Mesenteric fat pad (tissue), 1 donor: ENCODE measurements around the gene EPSTI1. TPM values are rescaled to one million over a fixed set of nuclear protein-coding genes. Genes with fewer than 3 reads are reported as not detected.

Experiments used
- DNase-seq: peaks from one replicate; pipeline ENCODE4 v3.0.0-alpha.2; 2020; ENCODE audit warnings: low spot score
- total RNA-seq: library from RNA; stranded (reverse); fragmentation: NEBNext Ultra II Directional; extraction: Animal tissue kit (Norgen Biotek cat#: 25700); gene quantifications from one replicate; pipeline ENCODE4 v1.2.1, GENCODE V29; 2021
- donor health status: DM: yes; HTN: yes; CAD: no.

Gene EPSTI1
- total RNA-seq, 1 donor from 2014 or later, result 18.2 TPM

GRCh38 chr13:42971691-42972347, 20.2 kb downstream of the EPSTI1 start:
- DNase-seq, result no peak

GRCh38 chr13:42970824-42971690, 21.0 kb downstream of the EPSTI1 start:
- no peak for DNase-seq

- no peak for DNase-seq
Measured at GRCh38 chr13:42969565-42970172, 22.4 kb downstream of the EPSTI1 start.

GRCh38 chr13:42968906-42969305, 23.1 kb downstream of the EPSTI1 start:
- no peak for DNase-seq

GRCh38 chr13:42967660-42968059, 24.4 kb downstream of the EPSTI1 start:
- DNase-seq, result no peak

- no peak for DNase-seq
Measured at GRCh38 chr13:42965281-42965680, 26.8 kb downstream of the EPSTI1 start.

- DNase-seq, result no peak
Measured at GRCh38 chr13:42964761-42965161, 27.3 kb downstream of the EPSTI1 start.

GRCh38 chr13:42959615-42960014, 32.4 kb downstream of the EPSTI1 start:
- no peak for DNase-seq

GRCh38 chr13:42957881-42958280, 34.2 kb downstream of the EPSTI1 start:
- no peak for DNase-seq

GRCh38 chr13:42950181-42950580, 41.9 kb downstream of the EPSTI1 start:
- DNase-seq, result no peak

GRCh38 chr13:42947925-42948324, 44.1 kb downstream of the EPSTI1 start:
- DNase-seq, result no peak

GRCh38 chr13:42946927-42947326, 45.1 kb downstream of the EPSTI1 start:
- DNase-seq, result no peak

GRCh38 chr13:42929886-42930535, 62.0 kb downstream of the EPSTI1 start:
- DNase-seq, result no peak

GRCh38 chr13:42926555-42926954, 65.5 kb downstream of the EPSTI1 start:
- DNase-seq, result no peak

- no peak for DNase-seq
Measured at GRCh38 chr13:42926043-42926442, 66.0 kb downstream of the EPSTI1 start.

- DNase-seq, result no peak
Measured at GRCh38 chr13:42925626-42926025, 66.4 kb downstream of the EPSTI1 start.

- no peak for DNase-seq
Measured at GRCh38 chr13:42924344-42924743, 67.7 kb downstream of the EPSTI1 start.

- DNase-seq, result no peak
Measured at GRCh38 chr13:42907745-42908144, 84.3 kb downstream of the EPSTI1 start.

- no peak for DNase-seq
Measured at GRCh38 chr13:42906257-42906656, 85.8 kb downstream of the EPSTI1 start.

- DNase-seq, result no peak
Measured at GRCh38 chr13:42905579-42905978, 86.5 kb downstream of the EPSTI1 start.

GRCh38 chr13:42899266-42899665, 92.8 kb downstream of the EPSTI1 start:
- DNase-seq, result no peak

- no peak for DNase-seq
Measured at GRCh38 chr13:42895776-42896175, 96.3 kb downstream of the EPSTI1 start.
